GM12878 (cell line): ENCODE results near the gene CCDC106. TPM values are rescaled to one million over a fixed set of nuclear protein-coding genes. Genes with fewer than 3 reads are reported as not detected.
A peak's percentile ranks its signal among the peaks of the same experiment; 100 is the strongest.

Experiments used
- ATAC-seq: fragments of 200-7000 bp; cut with Tn5 transposase; 3 replicates; pipeline ENCODE4 v1.9.1; 2020; ENCODE audit warnings: mild to moderate bottlenecking, moderate library complexity
- BruUV-seq: library from RNA; stranded (reverse); fragments of 400-500 nt; replicated peaks from 2 replicates; lab custom pipeline; 2021; lab: Mats Ljungman, UMichigan
- CTCF ChIA-PET: fragments of 300-600 bp; sonication (Branson Sonifier 250); formaldehyde crosslinking; extraction: SDS; loops from one replicate; lab custom pipeline; 2021; ENCODE audit warnings: inconsistent platforms; lab: Yijun Ruan, JAX
- POLR2A ChIA-PET: fragments of 350-600 bp; formaldehyde crosslinking; extraction: SDS; loops from one replicate; lab custom pipeline; 2021; ENCODE audit warnings: inconsistent platforms; lab: Charles Lee
- RAD21 ChIA-PET: fragments of 300-600 bp; sonication (Branson Sonifier 250); formaldehyde crosslinking; loops from one replicate; lab custom pipeline; 2023; ENCODE audit warnings: antibody characterized with exemption; ENCODE audit not compliant: unreplicated experiment; lab: Charles Lee
- SMC1A ChIA-PET: fragments of 300-600 bp; sonication (Branson Sonifier 250); formaldehyde crosslinking; loops from one replicate; lab custom pipeline; 2023; ENCODE audit not compliant: unreplicated experiment, uncharacterized antibody; lab: Charles Lee
- DNase-seq: peaks from one replicate; pipeline ENCODE4 v3.0.0-alpha.2; 2011; ENCODE audit warnings: low read depth, low spot score
- FAIRE-seq: peaks from 3 replicates; lab custom pipeline; 2011; peaks lifted over from hg19 to GRCh38; lab: Jason Lieb, UNC
- H2AFZ ChIP-seq: 2 replicates; pipeline ENCODE4 v1.6.0; 2011; ENCODE audit warnings: low read depth, low read length, control low read depth; ENCODE audit not compliant: control insufficient read depth
- H3K27ac ChIP-seq: 2 replicates; pipeline ENCODE4 v1.5.1; 2011; ENCODE audit warnings: control low read depth; ENCODE audit not compliant: control insufficient read depth, insufficient read depth
- H3K27me3 ChIP-seq, 2 experiments: replicated peaks in 1 of 2; 2 replicates each; pipeline versions ENCODE4 v1.6.0 to v1.6.1; 2011; ENCODE audit warnings: low read length in 1 of 2; ENCODE audit not compliant: control insufficient read depth in 2 of 2, insufficient read depth in 2 of 2
- H3K36me3 ChIP-seq, 2 experiments: 2 replicates each; pipeline ENCODE4 v1.5.1; 2011; ENCODE audit warnings: low read length in 1 of 2; ENCODE audit not compliant: control insufficient read depth in 2 of 2, insufficient read depth in 2 of 2
- H3K4me1 ChIP-seq: 2 replicates; pipeline ENCODE4 v1.6.1; 2011; ENCODE audit warnings: mild to moderate bottlenecking, low read length, moderate library complexity, mixed read lengths; ENCODE audit not compliant: control insufficient read depth, insufficient read depth
- H3K4me2 ChIP-seq: 2 replicates; pipeline ENCODE4 v1.6.0; 2011; ENCODE audit warnings: control low read depth; ENCODE audit not compliant: control insufficient read depth, insufficient read depth
- H3K4me3 ChIP-seq: fragments of 200-600 bp; sonication (generic); 2 replicates; pipeline ENCODE4 v1.5.1; 2016
- H3K79me2 ChIP-seq: 2 replicates; pipeline ENCODE4 v1.6.0; 2011; ENCODE audit warnings: low read length; ENCODE audit not compliant: control insufficient read depth, insufficient read depth
- H3K9ac ChIP-seq: 2 replicates; pipeline ENCODE4 v1.8.0; 2011; ENCODE audit warnings: low read length, control low read depth, mixed read lengths; ENCODE audit not compliant: control insufficient read depth, insufficient read depth
- H3K9me3 ChIP-seq: replicated peaks from 3 replicates; pipeline ENCODE4 v1.5.1; 2011; ENCODE audit warnings: mild to moderate bottlenecking, low read length; ENCODE audit not compliant: control insufficient read depth, insufficient read depth
- H4K20me1 ChIP-seq: 2 replicates; pipeline ENCODE4 v1.6.0; 2011; ENCODE audit not compliant: control insufficient read depth, insufficient read depth
- SIX5 ChIP-seq: IDR thresholded peaks from 2 replicates; pipeline ENCODE4 v1.6.1; 2011; ENCODE audit warnings: mild to moderate bottlenecking, low read depth, low read length, moderate library complexity; ENCODE audit not compliant: severe bottlenecking
- WGBS: methylation state at CpG from one replicate; pipeline ENCODE4 v1.1.6; 2016; ENCODE audit warnings: low lambda C conversion rate; ENCODE audit not compliant: insufficient replicate concordance, insufficient coverage; ENCODE audit errors: missing lambda C conversion rate; 5-methylcytosine and 5-hydroxymethylcytosine counted together
- in situ Hi-C: fragments of 300-500 bp; cut with MboI; formaldehyde crosslinking; loops from 9 replicates; pipeline ENCODE4 v1.14.3; 2018; ENCODE audit warnings: mixed read lengths
- intact Hi-C: fragments of 100-400 bp; cut with micrococcal nuclease; formaldehyde crosslinking; loops from one replicate; pipeline ENCODE4 v1.14.2; 2022; ENCODE audit not compliant: unreplicated experiment
- polyA plus RNA-seq, 11 experiments: library from polyadenylated mRNA; depleted of rRNA in 4 of 11; unstranded in 6 of 11; stranded (reverse) in 5 of 11; fragments of >200 nt; fragmentation: Nextera tagmentation in 4 of 11; fragmentation: Illumina TruSeq in 1 of 11; extraction: Ambion mirVana in 4 of 11; extraction: Trizol in 1 of 11; gene quantifications; 1 replicate in 1 of 11; 2 replicates in 10 of 11; pipeline versions ENCODE4 v1.2.1 to v1.2.3, GENCODE V29; 2011 to 2016; ENCODE audit warnings: inconsistent platforms in 2 of 11, missing spikeins in 2 of 11, low read depth in 1 of 11
- total RNA-seq, 4 experiments: library from RNA; depleted of rRNA in 3 of 4; stranded (reverse); fragments of >200 nt in 3 of 4; fragmentation: Illumina TruSeq in 1 of 4; extraction: Trizol in 1 of 4; gene quantifications; 2 replicates each; pipeline versions ENCODE4 v1.2.1 to v1.2.3, GENCODE V29; 2013 to 2021
- TF ChIP-seq, protein P1 (sequence below): fragments of 450-650 bp; IDR thresholded peaks from 2 replicates; pipeline ENCODE4 v1.6.1; 2017; ENCODE audit warnings: antibody characterized with exemption, mild to moderate bottlenecking, moderate library complexity

The CCDC106 gene
- total and polyA plus RNA-seq, 10 of the 15 experiments (the other 5 are each of a cell fraction or from before 2014, with no cell fraction given) = 0.04 to 35.9 (median 19.8) TPM

DNA sequence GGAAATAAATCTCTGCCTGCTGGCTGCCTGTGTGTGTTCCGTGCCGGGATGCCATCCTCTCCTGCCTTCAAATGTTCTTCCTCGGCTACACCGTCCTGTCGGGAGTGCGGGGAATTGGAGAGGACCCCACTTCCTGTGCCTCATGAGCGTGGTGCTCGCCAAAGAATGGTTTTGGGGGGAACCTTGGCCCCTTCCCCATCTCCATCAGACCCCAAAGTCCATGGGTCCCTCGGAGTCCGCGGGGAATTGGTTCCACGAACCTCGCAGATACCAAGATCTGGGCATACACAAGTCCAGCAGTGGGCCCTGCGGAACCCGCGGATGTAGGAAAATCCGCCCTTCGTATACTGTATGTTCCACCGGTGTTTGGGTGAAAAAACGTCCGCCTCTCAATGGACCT lies 44.9 kb upstream of the CCDC106 start:
- BruUV-seq = no TSS peak
- ChIA-PET RAD21 (no interaction called here), CTCF (interaction anchor here (4.6 kb wide), 1 partner anchor 31 kb away, joined by 65 read pairs; no protein-coding TSS in a partner anchor), POLR2A (no interaction called here), SMC1A (no interaction called here)
- FAIRE-seq (no peak), ATAC-seq (no peak), DNase-seq (no peak)
- Histone ChIP-seq H4K20me1 (no peaks in the 10 kb centered on the region), H3K27me3 (no peaks in the 10 kb centered on the region), H3K36me3 (no peaks in the 10 kb centered on the region), H3K4me2 (no peak overlapping the region), H3K9me3 (no peaks in the 10 kb centered on the region), H3K4me3 (no peak overlapping the region), H3K9ac (no peak overlapping the region), H2AFZ (no peak overlapping the region), H3K79me2 (peaks cover 30% of the 10 kb centered on the region), H3K4me1 (peaks cover 10% of the 10 kb centered on the region; the same call in 1 of the 2 replicates)
- WGBS = 99% methylated on average over 21 of the region's 21 CpGs
- intact Hi-C loops (loop anchor here (5.0 kb wide), 1 partner anchor 39 kb away; the partner anchor contains the start of genes ZNF580 and ZNF581), in situ Hi-C loops (no loop called here)
- TF ChIP-seq SIX5 = no peak
- TF ChIP-seq, all 136 proteins: peak for 0
- no peak overlapping the region for H3K27ac ChIP-seq

DNA sequence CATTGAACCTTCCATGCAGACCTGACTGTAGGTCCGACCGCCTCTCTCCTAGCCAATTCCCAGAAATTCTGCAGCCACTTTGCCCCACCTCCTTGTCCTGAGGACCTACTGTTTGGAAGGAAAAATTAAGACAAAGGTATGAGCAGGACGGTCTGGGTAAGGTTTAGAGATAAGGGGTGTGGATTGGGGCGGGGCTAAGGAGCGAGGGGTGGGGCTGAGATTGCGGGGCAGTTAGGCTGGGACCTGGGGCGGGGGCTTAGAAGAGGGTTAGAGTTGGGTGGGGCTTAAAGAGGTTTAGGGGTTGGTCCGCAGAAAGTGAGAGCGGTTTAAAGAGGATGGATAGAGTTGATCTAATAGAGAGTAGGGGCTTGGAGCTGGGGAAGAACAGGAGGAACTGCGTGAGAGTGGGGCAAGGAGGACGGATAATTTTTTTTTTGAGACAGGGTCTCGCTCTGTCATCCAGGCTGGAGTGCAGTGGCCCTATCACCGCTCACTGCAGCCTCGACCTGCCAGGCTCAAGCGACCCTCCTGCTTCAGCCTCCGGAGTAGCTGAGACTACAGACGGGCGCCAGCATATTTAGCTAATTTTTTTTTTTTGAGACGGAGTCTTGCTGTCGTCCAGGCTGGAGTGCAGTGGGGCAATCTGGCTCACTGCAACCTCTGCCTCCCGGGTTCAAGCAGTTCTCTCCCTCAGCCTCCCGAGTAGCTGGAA lies 44.3 kb upstream of the CCDC106 start:
- no TSS peak for BruUV-seq
- no peak for ATAC-seq
- ChIA-PET CTCF (interaction anchor here (3.5 to 4.6 kb wide), 2 partner anchors 22 to 30 kb away, joined by 65 to 76 read pairs; partner anchors contain the start of gene ZNF784), SMC1A (interaction anchor here (1.0 to 1.2 kb wide), 2 partner anchors 27 to 50 kb away, joined by 4 read pairs; no protein-coding TSS in a partner anchor), POLR2A (interaction anchor here (1.0 to 1.6 kb wide), 5 partner anchors 21 to 142 kb away, joined by 3 to 8 read pairs (median 4); partner anchors contain the start of genes ISOC2, ZNF628 and ZNF784), RAD21 (interaction anchor here (1.0 to 3.3 kb wide), 4 partner anchors 21 to 100 kb away, joined by 4 to 29 read pairs (median 5); partner anchors contain the start of gene ZNF784)
- Histone ChIP-seq H3K9me3 (no peaks in the 10 kb centered on the region), H3K36me3 (no peaks in the 10 kb centered on the region; a peak in 1 of 4 replicates), H2AFZ (no peak overlapping the region), H4K20me1 (no peaks in the 10 kb centered on the region), H3K9ac (no peak overlapping the region), H3K4me1 (peaks cover 10% of the 10 kb centered on the region; the same call in 1 of the 2 replicates), H3K27ac (no peak overlapping the region), H3K27me3 (no peaks in the 10 kb centered on the region), H3K4me2 (no peak overlapping the region), H3K4me3 (peak overlapping the region; percentile 61; the same call in 1 of the 2 replicates), H3K79me2 (peaks cover 33% of the 10 kb centered on the region)
- intact Hi-C loops = loop anchor here (5.0 kb wide), 1 partner anchor 39 kb away; the partner anchor contains the start of genes ZNF580 and ZNF581
- WGBS = 97% methylated on average over 21 of the region's 22 CpGs
- no peak for FAIRE-seq
- no peak for DNase-seq
- in situ Hi-C loops = no loop called here
- TF ChIP-seq, protein P1, sequence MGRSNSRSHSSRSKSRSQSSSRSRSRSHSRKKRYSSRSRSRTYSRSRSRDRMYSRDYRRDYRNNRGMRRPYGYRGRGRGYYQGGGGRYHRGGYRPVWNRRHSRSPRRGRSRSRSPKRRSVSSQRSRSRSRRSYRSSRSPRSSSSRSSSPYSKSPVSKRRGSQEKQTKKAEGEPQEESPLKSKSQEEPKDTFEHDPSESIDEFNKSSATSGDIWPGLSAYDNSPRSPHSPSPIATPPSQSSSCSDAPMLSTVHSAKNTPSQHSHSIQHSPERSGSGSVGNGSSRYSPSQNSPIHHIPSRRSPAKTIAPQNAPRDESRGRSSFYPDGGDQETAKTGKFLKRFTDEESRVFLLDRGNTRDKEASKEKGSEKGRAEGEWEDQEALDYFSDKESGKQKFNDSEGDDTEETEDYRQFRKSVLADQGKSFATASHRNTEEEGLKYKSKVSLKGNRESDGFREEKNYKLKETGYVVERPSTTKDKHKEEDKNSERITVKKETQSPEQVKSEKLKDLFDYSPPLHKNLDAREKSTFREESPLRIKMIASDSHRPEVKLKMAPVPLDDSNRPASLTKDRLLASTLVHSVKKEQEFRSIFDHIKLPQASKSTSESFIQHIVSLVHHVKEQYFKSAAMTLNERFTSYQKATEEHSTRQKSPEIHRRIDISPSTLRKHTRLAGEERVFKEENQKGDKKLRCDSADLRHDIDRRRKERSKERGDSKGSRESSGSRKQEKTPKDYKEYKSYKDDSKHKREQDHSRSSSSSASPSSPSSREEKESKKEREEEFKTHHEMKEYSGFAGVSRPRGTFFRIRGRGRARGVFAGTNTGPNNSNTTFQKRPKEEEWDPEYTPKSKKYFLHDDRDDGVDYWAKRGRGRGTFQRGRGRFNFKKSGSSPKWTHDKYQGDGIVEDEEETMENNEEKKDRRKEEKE = no peak
